Activated T-helper 9 cell treated with anti-CD3 and anti-CD28 coated beads, Interleukin-2, amount 50 U/mL, for 16 hours (primary cell): ENCODE measurements around the gene FADD.

Source experiments
- DNase-seq: peaks from one replicate; pipeline ENCODE4 v3.0.0-alpha.2; 2020; ENCODE audit warnings: low read depth

Gene FADD

DNA sequence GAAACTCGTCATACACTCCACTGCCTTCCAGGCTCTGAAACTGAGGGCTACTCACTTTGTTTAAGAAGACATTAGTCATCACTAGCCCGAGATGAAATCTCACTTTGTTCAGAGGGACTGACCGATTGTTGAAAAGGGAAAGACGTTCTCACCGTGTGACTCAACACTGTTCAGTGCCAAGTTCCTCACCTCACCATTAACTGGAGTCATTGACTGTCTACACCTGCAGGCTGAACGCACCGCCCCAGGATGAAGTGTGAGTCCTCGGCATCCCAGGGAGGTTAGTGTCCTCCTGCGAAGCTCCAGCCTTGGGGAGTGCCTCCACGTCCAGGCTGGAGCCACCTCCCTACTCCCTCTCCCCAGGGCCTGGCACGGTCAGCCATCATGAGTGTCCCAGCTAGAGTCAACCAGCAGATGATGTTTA is 30.4 kb downstream of the FADD start:
- DNase-seq = no peak

DNA sequence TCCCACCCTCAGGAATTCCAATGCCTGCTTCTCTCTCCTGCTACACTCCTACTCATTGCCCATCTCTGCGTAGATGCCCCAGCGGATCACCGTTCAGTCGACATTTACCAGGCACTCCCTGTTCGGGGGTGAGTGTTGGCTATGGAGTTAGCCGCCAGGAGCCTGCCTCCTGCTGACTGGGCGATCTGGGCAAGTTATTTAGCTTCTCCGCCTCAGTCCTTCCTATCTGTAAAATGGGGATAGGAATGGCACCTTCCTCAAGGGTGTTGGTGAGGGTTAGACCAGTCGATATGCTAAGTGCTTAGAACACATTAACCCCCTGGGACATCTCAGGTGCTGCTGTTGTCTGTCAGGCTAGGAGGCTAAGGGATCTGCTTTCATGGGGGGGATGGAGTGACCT is 30.9 kb downstream of the FADD start:
- DNase-seq = no peak

DNA sequence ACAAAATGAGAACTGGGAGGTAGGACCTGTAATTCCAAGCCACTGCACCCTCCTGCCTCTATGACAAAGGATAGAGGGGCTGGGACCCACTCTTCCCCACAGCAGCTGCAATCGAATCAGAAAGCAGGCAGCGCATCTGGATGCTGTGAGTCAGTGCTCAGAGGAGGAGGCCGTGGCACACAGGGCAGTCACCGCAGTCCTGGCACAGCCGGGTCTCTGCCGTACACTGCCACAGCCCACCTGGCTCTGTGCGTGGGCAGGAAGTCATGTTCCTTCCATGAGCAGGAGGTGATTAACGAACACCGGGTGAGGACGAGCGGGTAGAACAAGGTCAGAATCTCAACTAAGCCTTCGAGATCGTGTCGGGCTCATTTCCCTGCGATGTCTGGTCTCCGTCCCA is 37.2 kb downstream of the FADD start:
- no peak for DNase-seq

DNA sequence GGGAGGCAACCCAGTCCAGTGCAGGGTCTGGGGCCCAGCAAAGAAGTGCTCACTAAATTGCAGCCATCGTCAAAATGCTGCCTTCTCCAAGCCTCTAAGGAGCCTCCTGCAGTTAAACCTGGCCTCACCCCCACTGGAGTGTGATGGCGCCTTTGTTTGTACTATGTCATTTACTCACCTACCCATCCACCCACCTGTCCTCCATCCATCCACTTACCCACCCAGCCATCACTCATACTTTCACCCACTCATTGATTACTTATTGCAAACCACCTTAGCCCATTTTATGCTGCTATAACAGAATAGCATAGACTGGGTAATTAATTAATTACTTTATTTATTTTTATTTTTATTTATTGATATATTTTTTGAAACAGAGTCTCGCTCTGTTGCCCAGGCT is 38.6 kb downstream of the FADD start:
- no peak for DNase-seq

DNA sequence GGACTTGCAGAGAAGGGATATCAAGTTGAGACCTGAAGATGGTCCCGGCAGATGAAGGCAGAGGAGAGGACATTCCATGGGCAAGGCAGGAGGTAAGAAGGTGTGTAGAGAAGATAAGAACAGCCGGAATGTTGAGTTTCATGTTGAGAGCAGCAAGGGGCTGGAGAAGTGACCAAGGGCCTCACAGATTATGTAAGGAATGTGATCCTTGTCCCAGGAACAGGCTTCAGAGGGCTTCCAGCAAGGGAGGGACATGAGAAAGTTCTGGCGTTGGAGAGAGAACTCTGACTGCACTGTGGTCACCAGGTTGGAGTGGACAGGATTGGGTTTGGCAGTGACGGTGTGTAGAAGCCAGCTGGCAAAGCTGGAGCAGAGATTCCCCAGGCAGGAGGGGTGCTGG is 39.8 kb downstream of the FADD start:
- DNase-seq = no peak

DNA sequence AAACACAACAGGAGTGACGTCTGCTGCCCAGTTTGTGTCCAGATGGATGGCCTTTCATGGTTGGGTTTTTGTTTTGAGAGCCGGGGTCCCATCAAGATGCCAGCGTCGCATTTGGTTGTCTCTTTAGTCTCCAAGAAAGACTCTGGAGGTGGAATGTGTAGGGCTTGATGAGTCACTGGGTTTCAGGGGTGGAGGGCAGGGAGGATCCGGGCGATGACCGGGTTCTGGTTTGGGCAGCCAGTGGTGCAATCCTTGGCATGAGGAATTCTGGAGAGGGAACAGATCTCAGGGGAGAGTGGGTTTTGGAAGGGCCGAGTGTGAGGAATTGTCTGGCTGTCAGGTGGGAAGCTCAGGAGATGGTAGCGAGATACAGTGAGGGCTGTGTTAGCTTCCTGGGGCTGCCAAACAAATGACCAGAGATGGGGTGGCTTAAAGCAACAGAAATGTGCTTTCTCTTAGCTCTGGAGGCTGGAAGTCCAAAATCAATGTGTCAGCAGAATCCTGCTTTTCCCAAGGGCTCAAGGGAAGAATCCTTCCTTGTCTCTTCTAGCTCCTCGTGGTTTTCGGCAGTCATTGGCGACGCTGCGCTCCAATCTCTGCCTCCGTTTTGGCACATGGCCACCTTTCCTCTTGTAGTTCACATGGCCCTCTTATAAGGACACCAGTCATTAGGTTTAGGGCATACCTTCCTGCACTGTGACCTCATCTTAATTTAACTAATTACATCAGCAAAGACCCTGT is 41.0 kb downstream of the FADD start:
- DNase-seq = no peak

DNA sequence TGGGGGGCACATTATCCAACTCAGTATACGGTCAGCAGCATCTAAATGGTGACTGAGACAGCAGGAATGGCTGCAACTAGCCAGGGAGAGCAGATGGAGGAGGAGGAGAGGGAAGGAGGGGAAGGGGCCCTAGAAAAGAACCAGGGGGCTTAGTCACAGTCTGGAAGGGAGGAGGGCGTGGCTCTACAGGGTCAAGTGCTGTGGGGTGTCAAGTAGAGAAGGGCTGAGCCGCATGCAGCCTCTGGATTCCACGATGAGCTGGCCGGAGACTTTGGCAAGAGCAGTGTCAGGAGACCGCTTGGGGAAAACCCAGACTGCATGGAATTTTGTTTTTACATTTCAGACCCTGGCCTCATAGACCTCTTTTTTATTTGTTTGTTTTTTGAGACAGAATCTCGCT is 41.6 kb downstream of the FADD start:
- DNase-seq = no peak

DNA sequence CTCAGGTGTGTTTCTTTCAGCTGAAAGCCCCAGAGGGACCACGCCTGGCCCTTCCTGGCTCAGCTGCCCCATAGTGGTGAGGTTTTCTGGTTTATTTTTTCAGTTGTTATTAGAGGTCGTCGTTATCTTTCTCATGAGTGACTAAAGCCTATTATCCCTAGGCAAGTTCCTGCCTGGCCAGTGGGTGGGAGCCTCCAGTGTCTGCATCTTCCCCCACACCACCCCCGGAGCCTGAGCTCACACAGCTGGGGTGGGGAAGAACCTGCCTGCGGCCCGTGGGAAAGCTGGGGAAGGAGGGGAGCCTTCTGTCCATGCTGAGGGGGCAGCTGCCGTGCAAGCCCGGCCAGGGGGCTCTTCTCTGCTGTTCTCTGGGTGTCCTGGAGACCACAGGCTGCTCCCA is 43.1 kb downstream of the FADD start:
- DNase-seq = no peak

DNA sequence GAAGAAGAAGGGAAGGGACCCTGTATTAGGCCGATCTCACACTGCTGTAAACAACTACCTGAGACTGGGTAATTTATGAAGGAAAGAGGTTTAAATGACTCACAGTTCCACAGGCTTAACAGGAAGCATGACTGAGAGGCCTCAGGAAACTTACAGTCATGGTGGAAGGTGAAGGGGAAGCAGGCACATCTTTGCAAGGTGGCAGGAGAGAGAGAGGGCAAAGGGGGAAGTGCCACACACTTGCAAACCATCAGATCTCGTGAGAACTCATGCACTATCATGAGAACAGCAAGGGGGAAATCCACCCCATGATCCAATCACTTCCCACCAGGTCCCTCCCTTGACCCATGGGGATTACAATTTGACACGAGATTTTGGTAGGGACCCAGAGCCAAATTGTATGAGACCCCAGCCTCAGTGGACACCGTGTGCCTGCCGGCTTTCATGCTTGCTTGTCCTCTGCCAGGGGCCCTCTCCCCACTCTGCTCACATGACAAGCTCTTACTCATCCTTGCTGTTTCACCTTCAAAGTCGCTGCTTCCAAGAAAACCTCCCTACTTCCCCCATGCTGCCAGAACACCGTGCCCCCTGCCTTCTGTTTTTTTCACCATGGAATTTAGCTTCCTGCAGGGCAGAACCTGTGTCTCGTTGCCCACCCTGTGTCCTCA is 44.1 kb downstream of the FADD start:
- no peak for DNase-seq

DNA sequence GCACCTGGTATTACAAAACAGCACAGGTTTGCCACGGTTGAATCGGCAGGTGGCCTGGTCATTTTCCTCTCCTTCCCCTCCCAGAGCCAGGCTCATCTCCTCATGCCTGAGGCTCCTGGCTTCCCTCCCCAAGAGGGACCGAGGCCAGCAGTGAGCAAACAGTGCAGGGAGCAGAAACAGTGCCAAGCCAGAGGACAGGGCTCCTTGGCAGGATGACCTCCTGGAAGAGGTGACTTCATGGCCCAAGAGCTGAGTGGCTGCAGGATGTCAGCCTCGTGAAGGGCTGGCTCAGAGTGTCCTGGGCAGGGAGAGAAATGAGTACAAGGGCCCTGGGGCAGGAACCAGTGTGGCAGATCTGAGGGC is 44.6 kb downstream of the FADD start:
- DNase-seq = no peak

DNA sequence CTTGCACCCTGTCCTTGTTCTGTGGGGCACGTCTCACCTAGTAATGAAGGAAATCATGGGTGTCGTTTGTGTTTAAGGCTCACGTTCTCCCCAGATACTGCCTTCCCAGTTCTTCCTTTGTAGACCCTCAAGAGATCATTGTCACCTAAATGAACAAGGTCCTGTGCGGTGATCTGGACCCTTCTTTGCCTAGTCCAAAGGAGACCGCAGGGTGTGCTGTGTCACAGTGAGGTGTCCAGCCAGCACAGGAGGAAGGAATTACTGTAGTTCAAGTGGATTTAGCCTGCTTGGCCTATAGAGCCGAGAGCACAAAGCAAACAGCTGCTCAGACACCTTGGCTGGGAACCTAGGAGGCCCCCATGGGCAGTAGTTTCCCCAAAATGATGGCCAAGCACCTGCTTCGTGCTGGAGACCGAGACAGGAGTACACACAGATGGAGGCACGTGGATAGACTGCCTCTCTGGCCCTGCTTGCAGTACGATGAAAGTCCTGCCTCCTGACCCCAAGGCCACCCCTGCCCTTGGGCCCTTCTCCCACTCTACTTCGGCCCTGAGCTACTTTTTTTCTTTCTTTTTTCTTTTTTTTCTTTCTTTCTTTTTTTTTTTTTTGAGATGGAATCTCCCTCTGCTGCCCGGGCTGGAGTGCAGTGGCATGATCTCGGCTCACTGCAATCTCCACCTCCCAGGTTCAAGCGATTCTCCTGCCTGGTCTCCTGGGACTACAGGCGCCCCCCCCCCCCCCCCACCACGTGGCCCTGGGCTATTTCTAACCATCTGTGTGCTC is 48.0 kb downstream of the FADD start:
- no peak for DNase-seq

DNA sequence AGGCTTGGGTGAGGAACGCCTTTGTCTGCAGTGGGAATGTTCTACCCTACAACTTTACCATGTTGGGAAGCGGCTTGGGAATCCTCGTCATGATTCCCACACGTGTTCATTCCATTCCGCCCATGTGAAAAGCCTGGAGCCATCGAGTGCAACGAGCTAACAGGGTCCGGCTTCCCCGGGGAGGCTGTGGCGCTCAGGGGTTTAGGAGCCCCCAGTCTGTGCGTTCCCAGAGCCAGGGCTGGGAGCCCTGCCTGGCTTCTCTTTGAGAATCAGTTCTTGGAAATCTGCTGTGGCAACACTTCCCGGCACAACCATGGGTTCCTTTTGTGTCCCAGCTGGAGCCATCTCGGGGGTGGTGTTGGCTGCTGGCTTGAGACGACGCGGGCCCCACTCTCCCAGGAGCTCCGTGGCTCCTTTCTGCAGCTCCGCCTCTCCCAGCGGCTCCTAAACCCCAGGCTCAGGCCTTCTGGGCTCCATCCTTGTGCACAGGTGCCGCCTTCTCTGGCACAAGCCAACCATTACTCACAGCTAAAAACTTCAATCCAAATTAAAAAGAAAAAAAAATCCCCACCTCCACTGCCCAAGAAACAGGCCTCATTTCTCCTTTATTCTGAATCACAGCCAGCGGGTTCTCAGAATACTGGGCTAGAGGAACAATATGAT is 48.7 kb downstream of the FADD start:
- no peak for DNase-seq

DNA sequence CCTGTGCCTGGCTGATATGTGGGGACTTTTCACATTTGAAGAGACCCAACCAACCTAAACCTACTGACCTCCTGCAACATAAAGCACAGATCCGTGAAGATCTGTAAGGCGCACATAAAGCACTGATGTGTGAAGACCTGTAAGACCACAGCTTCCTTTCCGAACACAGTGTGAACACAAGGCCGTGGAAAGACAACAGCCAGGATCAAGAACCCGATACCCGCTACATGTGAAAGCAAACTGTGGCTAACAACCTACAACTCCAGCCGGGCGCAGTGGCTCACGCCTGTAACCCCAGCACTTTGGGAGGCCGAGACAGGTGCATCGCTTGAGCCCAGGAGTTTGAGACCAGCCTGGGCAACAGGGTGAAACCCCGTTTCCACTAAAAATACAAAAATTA is 49.7 kb downstream of the FADD start:
- no peak for DNase-seq

DNA sequence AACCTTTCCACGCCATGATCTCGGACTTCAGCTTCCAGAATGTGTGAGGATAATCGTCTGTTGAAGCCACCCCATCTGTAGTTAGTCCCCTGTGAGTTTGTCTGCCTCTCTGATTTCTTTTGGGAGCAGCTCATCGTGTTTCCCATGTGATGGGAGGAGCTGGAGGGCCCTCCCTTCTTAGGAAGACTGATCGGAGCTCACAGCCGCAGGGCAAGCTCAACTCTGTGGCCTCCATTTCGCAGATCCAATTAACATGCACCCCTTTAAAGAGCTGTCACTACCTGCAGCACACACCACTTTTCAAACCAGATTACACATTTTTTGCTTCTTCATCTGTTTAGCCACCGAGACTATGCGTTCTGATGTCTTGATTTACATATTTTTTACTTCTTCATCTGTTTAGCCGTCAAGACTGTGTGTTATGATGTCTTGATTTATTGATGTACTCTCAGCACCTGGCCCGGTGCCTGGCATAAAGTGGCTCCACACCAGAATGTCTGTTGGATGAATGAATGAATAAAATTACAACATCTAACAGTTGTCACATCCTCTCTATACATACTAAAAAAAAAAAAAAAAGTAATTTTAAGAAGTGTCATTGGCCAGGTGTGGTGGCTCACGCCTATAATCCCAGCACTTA is 52.5 kb downstream of the FADD start:
- no peak for DNase-seq
